OCI-LY7 (cell line): Measurements from ENCODE around the gene KIF26A. TPM values are rescaled to one million over a fixed set of nuclear protein-coding genes. Genes with fewer than 3 reads are reported as not detected.

Experiments used
- BruUV-seq: library from RNA; stranded (reverse); fragments of 400-500 nt; replicated peaks from 2 replicates; lab custom pipeline; 2021; lab: Mats Ljungman, UMichigan
- CTCF ChIA-PET: fragments of 300-600 bp; sonication (Branson Sonifier 250); formaldehyde crosslinking; loops from one replicate; lab custom pipeline; 2022; ENCODE audit warnings: antibody characterized with exemption; ENCODE audit not compliant: unreplicated experiment; lab: Charles Lee
- POLR2A ChIA-PET: fragments of 300-600 bp; sonication (Branson Sonifier 250); formaldehyde crosslinking; loops from one replicate; lab custom pipeline; 2022; ENCODE audit warnings: antibody characterized with exemption; lab: Charles Lee
- DNase-seq: peaks from one replicate; pipeline ENCODE4 v3.0.0-alpha.2; 2015; ENCODE audit warnings: low spot score
- H2AFZ ChIP-seq: fragments of 200-600 bp; sonication (generic), shearing (Covaris generic); 2 replicates; pipeline ENCODE4 v1.6.1; 2014; ENCODE audit warnings: mild to moderate bottlenecking, antibody characterized with exemption, low read length, moderate library complexity
- H3K27ac ChIP-seq: fragments of 200-600 bp; sonication (generic); 2 replicates; pipeline ENCODE4 v1.5.1; 2014; ENCODE audit warnings: mixed run types, low read depth, mild to moderate bottlenecking, moderate library complexity, low read length, inconsistent platforms; ENCODE audit not compliant: poor library complexity, severe bottlenecking
- H3K36me3 ChIP-seq: fragments of 200-600 bp; sonication (generic); 2 replicates; pipeline ENCODE4 v1.6.1; 2014; ENCODE audit warnings: mild to moderate bottlenecking, antibody characterized with exemption, low read length, moderate library complexity, mixed read lengths; ENCODE audit not compliant: insufficient read depth
- H3K4me1 ChIP-seq: fragments of 200-600 bp; sonication (generic); 2 replicates; pipeline ENCODE4 v1.5.1; 2014; ENCODE audit warnings: mild to moderate bottlenecking, low read length; ENCODE audit not compliant: insufficient read depth, poor library complexity, severe bottlenecking
- H3K4me2 ChIP-seq: fragments of 200-600 bp; sonication (generic); 2 replicates; pipeline ENCODE4 v1.6.1; 2014; ENCODE audit warnings: mild to moderate bottlenecking, low read length
- H3K4me3 ChIP-seq: fragments of 200-600 bp; sonication (generic); 2 replicates; pipeline ENCODE4 v1.5.1; 2014; ENCODE audit warnings: mild to moderate bottlenecking, low read depth, low read length; ENCODE audit not compliant: poor library complexity, severe bottlenecking
- H3K79me2 ChIP-seq: fragments of 200-600 bp; sonication (generic); 2 replicates; pipeline ENCODE4 v1.6.1; 2016; ENCODE audit warnings: low read depth, mild to moderate bottlenecking, low read length, moderate library complexity, mixed read lengths; ENCODE audit not compliant: insufficient read depth
- H3K9me2 ChIP-seq: fragments of 200-600 bp; sonication (generic); 2 replicates; pipeline ENCODE4 v1.6.1; 2016; ENCODE audit warnings: mild to moderate bottlenecking, low read length, mixed read lengths; ENCODE audit not compliant: insufficient read depth
- H3K9me3 ChIP-seq: fragments of 200-600 bp; sonication (generic); 2 replicates; pipeline ENCODE4 v1.6.1; 2014; ENCODE audit warnings: mild to moderate bottlenecking, mixed run types, low read length, mixed read lengths
- H4K20me1 ChIP-seq: fragments of 200-600 bp; sonication (generic); 2 replicates; pipeline ENCODE4 v1.6.1; 2014; ENCODE audit warnings: mild to moderate bottlenecking, antibody characterized with exemption, low read length, moderate library complexity, mixed read lengths; ENCODE audit not compliant: insufficient read depth
- EZH2phosphoT487 ChIP-seq: fragments of 200-600 bp; sonication (generic); IDR thresholded peaks from 2 replicates; pipeline ENCODE4 v1.6.1; 2018; ENCODE audit warnings: low read depth, borderline replicate concordance, mild to moderate bottlenecking, mixed run types, antibody characterized with exemption, low read length, moderate library complexity, mixed read lengths
- intact Hi-C: fragments of 100-400 bp; cut with micrococcal nuclease; formaldehyde crosslinking; loops from one replicate; pipeline ENCODE4 v1.10.0; 2022; ENCODE audit not compliant: unreplicated experiment
- total RNA-seq, 2 experiments: library from RNA; depleted of rRNA in 1 of 2; stranded (reverse); fragments of >200 nt in 1 of 2; shearing (Covaris generic) in 1 of 2; gene quantifications; 2 replicates each; pipeline ENCODE4 v1.2.3, GENCODE V29; 2014 to 2022
- TF ChIP-seq, protein P1 (sequence below): fragments of 200-600 bp; sonication (generic); conservative IDR thresholded peaks from 2 replicates; pipeline ENCODE4 v1.5.1; 2014; ENCODE audit warnings: mild to moderate bottlenecking, antibody characterized with exemption, low read length, moderate library complexity, mixed read lengths

Gene KIF26A
- total RNA-seq, 2 experiments from 2014 or later, result not detected

DNA sequence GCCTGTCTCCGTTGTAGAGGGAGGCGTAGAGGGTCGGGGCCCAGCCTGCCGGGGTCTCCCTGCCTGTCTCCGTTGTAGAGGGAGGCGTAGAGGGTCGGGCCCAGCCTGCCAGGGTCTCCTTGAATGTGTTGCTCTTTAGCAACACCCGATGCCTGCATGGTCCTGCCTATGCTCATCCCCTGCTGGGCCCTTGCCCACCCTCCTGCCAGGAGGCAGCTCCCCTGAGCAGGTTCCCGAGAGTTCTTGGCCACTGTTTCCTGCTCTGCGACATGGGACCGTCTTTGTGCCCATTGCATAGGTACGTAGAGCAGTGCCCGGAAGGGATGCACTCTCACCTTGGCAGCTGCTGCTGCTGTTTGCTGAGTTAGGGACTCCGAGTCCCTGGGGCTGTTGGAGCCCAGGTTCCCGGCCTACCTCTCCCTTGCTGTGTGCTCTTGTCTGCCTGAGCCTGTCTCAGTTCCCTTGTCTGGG, 3.3 kb downstream of the KIF26A start:
- TF ChIP-seq EZH2phosphoT487, result no peak
- TF ChIP-seq, protein P1, sequence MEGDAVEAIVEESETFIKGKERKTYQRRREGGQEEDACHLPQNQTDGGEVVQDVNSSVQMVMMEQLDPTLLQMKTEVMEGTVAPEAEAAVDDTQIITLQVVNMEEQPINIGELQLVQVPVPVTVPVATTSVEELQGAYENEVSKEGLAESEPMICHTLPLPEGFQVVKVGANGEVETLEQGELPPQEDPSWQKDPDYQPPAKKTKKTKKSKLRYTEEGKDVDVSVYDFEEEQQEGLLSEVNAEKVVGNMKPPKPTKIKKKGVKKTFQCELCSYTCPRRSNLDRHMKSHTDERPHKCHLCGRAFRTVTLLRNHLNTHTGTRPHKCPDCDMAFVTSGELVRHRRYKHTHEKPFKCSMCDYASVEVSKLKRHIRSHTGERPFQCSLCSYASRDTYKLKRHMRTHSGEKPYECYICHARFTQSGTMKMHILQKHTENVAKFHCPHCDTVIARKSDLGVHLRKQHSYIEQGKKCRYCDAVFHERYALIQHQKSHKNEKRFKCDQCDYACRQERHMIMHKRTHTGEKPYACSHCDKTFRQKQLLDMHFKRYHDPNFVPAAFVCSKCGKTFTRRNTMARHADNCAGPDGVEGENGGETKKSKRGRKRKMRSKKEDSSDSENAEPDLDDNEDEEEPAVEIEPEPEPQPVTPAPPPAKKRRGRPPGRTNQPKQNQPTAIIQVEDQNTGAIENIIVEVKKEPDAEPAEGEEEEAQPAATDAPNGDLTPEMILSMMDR, result no peak
- Histone ChIP-seq H3K4me1 (no peaks in the 10 kb centered on the region), H3K4me3 (no peak overlapping the region), H3K9me2 (no peaks in the 10 kb centered on the region), H3K36me3 (no peaks in the 10 kb centered on the region), H3K9me3 (no peaks in the 10 kb centered on the region), H3K27ac (no peak overlapping the region), H3K79me2 (no peaks in the 10 kb centered on the region), H2AFZ (no peak overlapping the region), H4K20me1 (no peaks in the 10 kb centered on the region), H3K4me2 (no peak overlapping the region)
- POLR2A ChIA-PET, result no interaction called here
- intact Hi-C loops, result no loop called here
- no peak for DNase-seq
- BruUV-seq, result no TSS peak
- CTCF ChIA-PET, result no interaction called here

DNA sequence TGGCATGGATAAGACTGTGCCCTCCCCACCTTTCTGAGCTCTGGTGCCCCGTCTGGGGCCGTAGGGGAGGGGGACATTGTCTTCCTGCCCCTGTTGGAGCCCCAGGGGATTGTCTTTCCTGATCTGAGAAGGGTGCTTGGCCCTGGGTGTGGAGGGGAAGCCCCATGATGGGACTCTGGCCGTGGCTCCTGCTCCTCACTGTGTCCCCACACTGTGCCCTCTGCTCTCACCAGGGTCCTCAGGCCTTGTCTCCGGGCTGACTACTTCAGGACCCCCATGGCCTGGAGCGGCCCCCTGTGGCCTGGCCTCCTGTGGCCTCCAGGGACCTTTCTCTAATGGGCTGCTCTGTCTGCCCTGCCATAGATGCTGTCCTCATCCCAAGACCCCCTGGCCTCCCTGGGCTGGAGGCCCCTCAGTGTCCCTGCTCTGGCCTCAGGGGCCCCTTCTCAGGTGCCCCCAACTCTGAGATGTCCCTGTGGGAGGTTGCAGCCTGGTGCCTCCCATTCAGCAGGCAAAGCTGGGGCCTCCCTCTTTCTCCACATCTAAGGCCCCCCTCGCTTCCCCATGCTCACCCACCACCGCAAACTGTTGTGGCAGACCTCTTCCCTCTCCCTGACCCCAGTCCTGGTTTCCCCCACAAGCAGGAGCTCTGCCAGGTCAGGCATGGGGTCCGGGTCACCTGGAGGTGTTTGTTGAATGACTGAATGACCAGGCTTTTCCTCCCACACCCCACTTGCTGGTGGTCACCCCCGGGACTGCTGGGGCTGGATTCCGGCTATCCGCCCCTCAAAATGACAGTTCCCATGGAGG, 4.0 kb downstream of the KIF26A start:
- no peak for TF ChIP-seq EZH2phosphoT487
- no peaks in the 10 kb centered on the region for H3K9me2 ChIP-seq
- intact Hi-C loops, result no loop called here
- DNase-seq, result no peak
- no peaks in the 10 kb centered on the region for H3K4me1 ChIP-seq
- no peak overlapping the region for H3K4me2 ChIP-seq
- no TSS peak for BruUV-seq
- no peaks in the 10 kb centered on the region for H4K20me1 ChIP-seq
- no peak overlapping the region for H2AFZ ChIP-seq
- H3K36me3 ChIP-seq, result no peaks in the 10 kb centered on the region
- no peak overlapping the region for H3K27ac ChIP-seq
- H3K9me3 ChIP-seq, result no peaks in the 10 kb centered on the region
- POLR2A ChIA-PET, result no interaction called here
- H3K79me2 ChIP-seq, result no peaks in the 10 kb centered on the region
- CTCF ChIA-PET, result no interaction called here
- no peak overlapping the region for H3K4me3 ChIP-seq

DNA sequence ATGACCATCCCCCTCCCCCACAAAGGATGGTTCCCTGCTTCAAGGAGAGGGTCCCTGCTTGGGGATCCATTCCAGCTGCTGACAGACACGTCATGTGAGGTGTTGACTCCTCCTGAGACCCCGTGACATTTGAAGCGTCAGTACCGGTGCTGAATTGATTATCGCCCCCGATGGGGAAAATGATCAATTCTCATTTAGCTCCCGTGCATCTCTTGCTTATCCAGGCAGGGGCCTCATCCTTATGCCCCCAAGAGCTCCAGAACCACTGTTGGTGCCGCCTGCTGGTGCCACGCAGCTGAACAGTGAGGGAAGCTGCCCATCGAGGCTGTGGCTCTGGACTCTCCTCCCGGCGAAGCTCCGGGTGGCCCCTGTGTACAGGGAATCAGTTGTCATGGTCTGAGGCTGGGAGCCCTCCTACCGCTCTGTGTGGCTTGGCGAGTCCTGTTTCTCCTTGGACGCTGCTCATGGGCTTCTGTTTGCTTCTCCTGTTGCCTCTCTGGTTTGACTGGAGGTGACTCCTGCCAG, 4.6 kb downstream of the KIF26A start:
- DNase-seq, result no peak
- H3K9me3 ChIP-seq, result no peaks in the 10 kb centered on the region
- no peaks in the 10 kb centered on the region for H3K79me2 ChIP-seq

More for the DNA sequence above, 4.6 kb downstream of the KIF26A start:
- BruUV-seq, result no TSS peak
- Histone ChIP-seq H3K9me2 (no peaks in the 10 kb centered on the region), H3K36me3 (no peaks in the 10 kb centered on the region), H3K27ac (no peak overlapping the region), H3K4me1 (no peaks in the 10 kb centered on the region), H3K4me2 (no peak overlapping the region), H3K4me3 (no peak overlapping the region), H4K20me1 (no peaks in the 10 kb centered on the region), H2AFZ (no peak overlapping the region)
- no peak for TF ChIP-seq EZH2phosphoT487
- intact Hi-C loops, result no loop called here
- ChIA-PET CTCF (no interaction called here), POLR2A (no interaction called here)
